Neural cell (in vitro differentiated cells): ENCODE data around the gene DLG2.

Experiments
- CTCF ChIP-seq: fragments of 450-650 bp; IDR thresholded peaks from 2 replicates; pipeline ENCODE4 v1.5.1; 2014; ENCODE audit warnings: antibody characterized with exemption, mild to moderate bottlenecking, moderate library complexity; ENCODE audit not compliant: poor library complexity, severe bottlenecking
- POLR2AphosphoS5 ChIP-seq: IDR thresholded peaks from 2 replicates; pipeline ENCODE4 v1.6.1; 2012

- no peak for TF ChIP-seq CTCF
- no peak for TF ChIP-seq POLR2AphosphoS5
Measured at GRCh38 chr11:83782329-83782728, 1844.8 kb downstream of the DLG2 start.
